CD14-positive monocyte (primary cell): Measurements from ENCODE around the gene ITPKB. TPM values are rescaled to one million over a fixed set of nuclear protein-coding genes. Genes with fewer than 3 reads are reported as not detected.
A peak's percentile ranks its signal among the peaks of the same experiment; 100 is the strongest.

ENCODE experiments used
- DNase-seq, 3 donors: peaks; one replicate each; pipeline ENCODE4 v3.0.0-alpha.2; 2011 to 2022
- H2AFZ ChIP-seq: 2 replicates; pipeline ENCODE4 v1.6.0; 2012; ENCODE audit warnings: mild to moderate bottlenecking, low read depth, low read length, inconsistent platforms; ENCODE audit not compliant: insufficient read depth, poor library complexity, severe bottlenecking
- H3K27ac ChIP-seq, 2 donors: 1 replicate in 1 of 2; 2 replicates in 1 of 2; pipeline ENCODE4 v1.5.1; 2012 to 2013; ENCODE audit warnings: low read length in 2 of 2, control low read depth in 1 of 2, inconsistent platforms in 1 of 2, low read depth in 1 of 2, mild to moderate bottlenecking in 1 of 2
- H3K27me3 ChIP-seq, 2 donors: one replicate each; pipeline versions ENCODE4 v1.6.0 to v1.6.1; 2011 to 2013; ENCODE audit warnings: low read length in 2 of 2; ENCODE audit not compliant: control insufficient read depth in 2 of 2, insufficient read depth in 2 of 2
- H3K36me3 ChIP-seq, 2 donors: replicated peaks in 1 of 2; 1 replicate in 1 of 2; 2 replicates in 1 of 2; pipeline versions ENCODE4 v1.5.1 to v1.6.1; 2012 to 2013; ENCODE audit warnings: low read length in 2 of 2, control low read depth in 1 of 2, inconsistent platforms in 1 of 2, mild to moderate bottlenecking in 1 of 2; ENCODE audit not compliant: insufficient read depth in 2 of 2, control insufficient read depth in 1 of 2
- H3K4me1 ChIP-seq, 2 donors: 1 replicate in 1 of 2; 2 replicates in 1 of 2; pipeline versions ENCODE4 v1.5.1 to v1.6.1; 2012 to 2013; ENCODE audit warnings: low read length in 2 of 2, control low read depth in 1 of 2, inconsistent platforms in 1 of 2, mild to moderate bottlenecking in 1 of 2, moderate library complexity in 1 of 2; ENCODE audit not compliant: insufficient read depth in 2 of 2, control insufficient read depth in 1 of 2
- H3K4me2 ChIP-seq: replicated peaks from 2 replicates; pipeline ENCODE3; 2012; ENCODE audit warnings: low read length, moderate library complexity, mild to moderate bottlenecking; ENCODE audit not compliant: poor library complexity, severe bottlenecking; ENCODE audit errors: extremely low read depth
- H3K4me3 ChIP-seq, 3 experiments: fragments of 200-600 bp in 1 of 3; sonication (generic) in 1 of 3; replicated peaks in 1 of 3; 1 replicate in 2 of 3; 2 replicates in 1 of 3; pipeline ENCODE4 v1.5.1; 2011 to 2013; ENCODE audit warnings: low read length in 3 of 3, mild to moderate bottlenecking in 3 of 3, control low read depth in 2 of 3, low read depth in 2 of 3, inconsistent platforms in 1 of 3, moderate library complexity in 1 of 3
- H3K79me2 ChIP-seq: 2 replicates; pipeline ENCODE4 v1.6.0; 2012; ENCODE audit warnings: mild to moderate bottlenecking, control low read depth, inconsistent platforms, low read length, moderate library complexity; ENCODE audit not compliant: insufficient read depth
- H3K9ac ChIP-seq: 2 replicates; pipeline ENCODE4 v1.6.0; 2017; ENCODE audit warnings: low read length, mild to moderate bottlenecking; ENCODE audit not compliant: insufficient read depth, poor library complexity, severe bottlenecking
- H3K9me3 ChIP-seq, 2 donors: replicated peaks in 1 of 2; 1 replicate in 1 of 2; 2 replicates in 1 of 2; pipeline versions ENCODE4 v1.5.1 to v1.6.1; 2012 to 2013; ENCODE audit warnings: low read length in 2 of 2, control low read depth in 1 of 2; ENCODE audit not compliant: control insufficient read depth in 1 of 2, insufficient read depth in 1 of 2
- H4K20me1 ChIP-seq: 2 replicates; pipeline ENCODE4 v1.6.0; 2012; ENCODE audit warnings: mild to moderate bottlenecking, low read length, control low read depth, moderate library complexity; ENCODE audit not compliant: insufficient read depth
- H3K27ac Mint-ChIP-seq, 7 donors: one replicate each; pipeline ENCODE4 v1.8.0; 2020; ENCODE audit warnings: mild to moderate bottlenecking in 7 of 7, mixed read lengths in 7 of 7, moderate library complexity in 6 of 7, inconsistent platforms in 2 of 7
- H3K27me3 Mint-ChIP-seq, 3 donors: one replicate each; pipeline ENCODE4 v1.8.0; 2021 to 2022; ENCODE audit warnings: low read depth in 3 of 3, mild to moderate bottlenecking in 3 of 3, mixed read lengths in 3 of 3, moderate library complexity in 3 of 3, inconsistent platforms in 1 of 3
- H3K36me3 Mint-ChIP-seq, 2 donors: one replicate each; pipeline ENCODE4 v1.8.0; 2020; ENCODE audit warnings: mixed read lengths in 2 of 2, inconsistent platforms in 1 of 2, mild to moderate bottlenecking in 1 of 2
- H3K4me1 Mint-ChIP-seq: one replicate; pipeline ENCODE4 v1.8.0; 2020; ENCODE audit warnings: mild to moderate bottlenecking, mixed read lengths
- H3K4me3 Mint-ChIP-seq, 2 donors: one replicate each; pipeline ENCODE4 v1.8.0; 2020; ENCODE audit warnings: mild to moderate bottlenecking in 2 of 2, mixed read lengths in 2 of 2, moderate library complexity in 1 of 2
- H3K9me3 Mint-ChIP-seq, 7 donors: one replicate each; pipeline ENCODE4 v1.8.0; 2020 to 2022; ENCODE audit warnings: mixed read lengths in 7 of 7, mild to moderate bottlenecking in 6 of 7, moderate library complexity in 6 of 7, inconsistent platforms in 2 of 7
- CTCF ChIP-seq: fragments of 200-600 bp; IDR thresholded peaks from one replicate; pipeline ENCODE4 v1.8.0; 2022; ENCODE audit warnings: antibody characterized with exemption, mild to moderate bottlenecking
- WGBS: methylation state at CpG from one replicate; pipeline ENCODE4 v1.1.5; 2013; ENCODE audit warnings: missing lambda C conversion rate; ENCODE audit not compliant: insufficient coverage; 5-methylcytosine and 5-hydroxymethylcytosine counted together
- intact Hi-C, 2 donors: fragments of 100-400 bp; cut with micrococcal nuclease; formaldehyde crosslinking; loops; one replicate each; pipeline versions ENCODE4 v1.15.0 to v1.15.1; 2023
- polyA plus RNA-seq, 3 donors: library from polyadenylated mRNA; depleted of rRNA in 1 of 3; unstranded in 2 of 3; stranded (reverse) in 1 of 3; fragments of 300-500 nt in 2 of 3; fragments of >200 nt in 1 of 3; fragmentation: Illumina TruSeq in 2 of 3; gene quantifications; 1 replicate in 2 of 3; 2 replicates in 1 of 3; pipeline ENCODE4 v1.2.3, GENCODE V29; 2012 to 2021

Gene ITPKB
- polyA plus RNA-seq, 3 donors, result 7.3 to 14.4 (median 10.2) TPM

- TF ChIP-seq CTCF, result no peak
- Mint-ChIP-seq H3K27ac (peak overlapping the region in 2 of 7 donors; percentile 47 to 55), H3K4me3 (no peak overlapping the region), H3K27me3 (peaks cover 0 to 2% (median 0%) of the 10 kb centered on the region in 3 donors), H3K4me1 (peaks cover 56% of the 10 kb centered on the region), H3K36me3 (peaks cover 49 to 54% of the 10 kb centered on the region in 2 donors), H3K9me3 (peaks cover 0 to 3% (median 0%) of the 10 kb centered on the region in 7 donors)
- no peak overlapping the region for H3K4me3 ChIP-seq
- H3K9me3 ChIP-seq, result no peaks in the 10 kb centered on the region
- peaks cover 27% of the 10 kb centered on the region for H3K79me2 ChIP-seq
- H3K4me2 ChIP-seq, result no peak overlapping the region
- peaks cover 2 to 29% of the 10 kb centered on the region in 2 donors for H3K36me3 ChIP-seq
- peaks cover 19 to 20% of the 10 kb centered on the region in 2 donors for H3K4me1 ChIP-seq
- H3K27ac ChIP-seq, result no peak overlapping the region
- no peak overlapping the region for H2AFZ ChIP-seq
- H3K9ac ChIP-seq, result no peak overlapping the region
- no peaks in the 10 kb centered on the region for H3K27me3 ChIP-seq
- peaks cover 4% of the 10 kb centered on the region for H4K20me1 ChIP-seq
- DNase-seq, result no peak
- 72% methylated on average over 3 of the region's 7 CpGs for WGBS
- intact Hi-C loops, result no loop called here
Measured at GRCh38 chr1:226684026-226684425, 55.1 kb downstream of the ITPKB start.

- Mint-ChIP-seq H3K4me3 (no peak overlapping the region), H3K4me1 (peaks cover 60% of the 10 kb centered on the region), H3K27me3 (peaks cover 0 to 5% (median 0%) of the 10 kb centered on the region in 3 donors), H3K36me3 (peaks cover 50 to 51% of the 10 kb centered on the region in 2 donors), H3K27ac (peak overlapping the region in 6 of 7 donors; percentile 14 to 69 (median 36)), H3K9me3 (peaks cover 0 to 3% (median 0%) of the 10 kb centered on the region in 7 donors)
- intact Hi-C loops, result no loop called here
- no peaks in the 10 kb centered on the region for H4K20me1 ChIP-seq
- H3K27ac ChIP-seq, result no peak overlapping the region
- no peak overlapping the region for H3K4me3 ChIP-seq
- H3K9ac ChIP-seq, result no peak overlapping the region
- 83% methylated on average over 4 of the region's 9 CpGs for WGBS
- DNase-seq, result no peak
- H3K9me3 ChIP-seq, result no peaks in the 10 kb centered on the region
- H3K4me1 ChIP-seq, result peaks cover 28 to 29% of the 10 kb centered on the region in 2 donors
- no peak overlapping the region for H2AFZ ChIP-seq
- H3K36me3 ChIP-seq, result peaks cover 2 to 28% of the 10 kb centered on the region in 2 donors
- H3K27me3 ChIP-seq, result no peaks in the 10 kb centered on the region
- H3K79me2 ChIP-seq, result peaks cover 36% of the 10 kb centered on the region
- H3K4me2 ChIP-seq, result no peak overlapping the region
- TF ChIP-seq CTCF, result no peak
Measured at GRCh38 chr1:226682871-226683814, 55.9 kb downstream of the ITPKB start.
